Bone marrow (tissue), 2 donors: ENCODE data around the gene TRIM33.
"Not testable (repeated sequence)": the region's sequence is repeated elsewhere in the genome, so short reads cannot be mapped to it uniquely, and the experiment has no call there.

Experiments used
- DNase-seq, 2 donors: peaks; one replicate each; lab custom pipeline; 2025; lab: John Stamatoyannopoulos, UW

Gene TRIM33

DNA sequence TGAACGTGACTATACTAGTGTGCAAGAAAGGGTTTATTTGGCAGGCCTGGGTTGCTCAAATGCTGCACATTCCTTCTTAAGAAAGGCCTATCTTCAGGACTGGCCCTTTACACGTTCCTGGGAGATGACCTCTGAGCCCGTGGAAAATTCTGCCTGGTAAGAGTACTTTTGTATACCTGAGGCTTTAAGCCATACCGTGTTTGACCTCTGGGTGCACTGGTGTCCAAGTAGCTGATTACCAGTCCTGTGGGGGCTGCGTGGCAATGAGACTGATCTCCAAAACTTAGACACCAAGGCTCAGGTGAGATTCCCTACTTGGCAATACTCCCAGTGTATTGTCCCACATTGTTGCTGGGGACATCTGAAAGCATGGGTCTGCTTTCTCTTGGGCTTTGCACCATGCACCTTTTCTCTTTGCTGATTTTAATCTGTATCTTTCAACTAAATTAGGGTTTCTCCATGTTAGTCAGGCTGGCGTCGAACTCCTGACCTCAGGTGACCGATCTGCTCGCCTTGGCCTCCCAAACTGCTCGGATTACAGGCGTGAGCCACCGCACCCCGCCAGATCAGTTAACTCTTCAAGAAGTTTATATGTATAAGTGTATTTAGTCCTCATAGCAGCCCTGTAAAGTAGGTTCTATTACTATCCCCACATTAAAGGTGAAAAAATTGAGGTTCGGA is 44.5 kb downstream of the TRIM33 start:
- DNase-seq: no peak

DNA sequence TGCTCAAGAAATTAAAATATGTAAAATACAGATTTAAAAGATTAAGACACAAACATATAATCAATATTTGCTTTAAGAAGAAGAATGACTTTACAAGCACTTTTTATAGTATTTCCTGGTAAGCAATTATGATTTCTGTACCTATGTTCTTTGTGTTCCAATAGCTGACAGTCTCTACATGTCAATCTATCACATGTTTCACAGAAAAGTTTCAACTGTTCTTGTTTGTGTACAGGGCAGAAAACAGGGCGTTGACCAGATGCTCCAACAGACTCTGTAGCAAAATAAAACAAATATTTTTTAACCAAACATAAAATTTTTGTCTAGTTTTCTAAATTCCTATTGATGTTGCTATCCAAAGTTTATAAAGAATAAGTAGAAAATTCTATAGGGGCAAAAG is 48.0 kb downstream of the TRIM33 start:
- DNase-seq: no peak

DNA sequence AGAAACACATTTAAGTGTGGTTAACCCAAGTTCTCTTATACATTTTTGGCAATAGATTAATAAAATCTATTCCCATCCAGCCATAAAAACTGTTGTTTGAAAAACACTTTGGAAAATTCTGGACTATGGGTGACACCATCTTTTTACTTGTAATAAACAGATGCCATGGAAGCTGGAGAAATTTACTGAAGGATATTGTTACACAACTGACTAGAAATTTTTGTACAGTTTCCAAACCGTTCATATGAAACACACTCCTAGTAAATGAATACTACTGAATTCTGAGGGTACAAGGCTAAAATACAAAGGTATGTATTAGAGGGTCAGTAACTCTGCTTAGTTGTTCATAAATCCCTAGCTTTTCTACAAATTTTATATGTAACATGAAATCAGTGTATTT is 48.7 kb downstream of the TRIM33 start:
- DNase-seq: no peak

DNA sequence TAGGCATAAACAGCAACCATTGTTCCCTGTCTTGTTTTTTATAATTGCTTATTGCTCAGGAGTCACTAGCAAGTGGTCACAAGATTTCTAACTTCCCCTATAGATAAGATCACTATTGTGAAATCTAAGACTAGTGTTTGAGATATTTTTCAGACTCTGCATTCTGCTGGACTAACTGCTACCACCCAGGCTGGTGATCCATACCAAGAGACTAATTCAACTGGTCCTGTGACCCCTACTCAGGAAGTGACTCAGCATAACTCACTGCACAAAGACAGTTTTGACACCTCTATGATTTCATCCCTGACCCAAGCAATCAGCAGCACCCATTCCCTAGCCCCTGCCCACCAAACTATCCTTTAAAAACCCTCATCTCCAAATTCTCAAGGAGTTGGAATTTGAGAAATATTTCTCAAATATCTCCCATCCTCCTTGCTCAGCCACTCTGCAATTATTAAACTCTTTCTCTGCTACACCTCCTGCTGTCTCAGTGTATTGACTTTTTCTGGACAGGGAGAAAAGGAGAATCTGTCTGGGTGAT is 52.7 kb downstream of the TRIM33 start:
- DNase-seq: peak in 1 of 2 donors; percentile 46

DNA sequence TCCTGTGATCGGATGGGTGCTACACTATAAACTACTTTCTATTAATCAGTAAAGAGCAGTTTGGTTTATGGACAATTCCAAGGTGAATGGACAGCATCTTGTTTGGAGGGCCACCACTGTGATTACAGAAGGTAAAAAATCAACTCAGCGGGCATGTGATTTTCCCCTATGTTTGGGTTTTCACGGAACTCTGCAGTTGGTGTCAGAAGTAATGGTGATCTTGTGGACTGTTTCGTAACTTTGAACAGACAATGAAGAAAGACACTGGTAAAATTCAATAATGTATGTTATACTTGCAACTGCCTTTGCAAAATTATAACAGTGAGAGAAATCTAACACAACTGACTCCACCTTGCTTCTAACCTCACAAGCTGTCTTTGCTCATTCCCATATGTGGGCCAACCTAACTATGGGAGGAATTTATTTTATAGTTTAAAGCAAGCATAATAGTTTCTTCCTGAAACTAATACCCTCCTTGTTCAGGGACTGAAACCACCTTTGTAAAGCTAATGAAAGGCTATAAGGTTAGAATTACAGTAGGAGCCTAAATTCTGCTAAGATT is 53.2 kb downstream of the TRIM33 start:
- DNase-seq: no peak

DNA sequence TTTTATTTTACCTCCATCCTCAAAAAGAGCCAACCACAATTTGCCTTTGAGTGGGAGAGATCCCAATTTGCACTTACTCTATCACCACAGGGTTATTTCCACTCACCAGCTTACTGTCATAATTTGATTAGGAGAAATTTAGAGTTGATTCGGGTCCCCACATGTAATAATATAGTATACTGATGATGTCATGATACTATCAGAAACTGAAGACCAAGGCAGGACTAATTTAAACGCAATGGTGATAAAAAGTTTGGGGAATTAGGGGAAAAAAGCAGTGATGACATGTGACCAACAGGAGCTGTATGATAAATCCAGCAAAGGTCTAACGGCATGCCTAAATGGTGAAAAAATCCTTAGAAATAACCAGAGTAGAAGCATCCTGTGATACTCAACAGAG is 54.4 kb downstream of the TRIM33 start:
- no peak for DNase-seq

DNA sequence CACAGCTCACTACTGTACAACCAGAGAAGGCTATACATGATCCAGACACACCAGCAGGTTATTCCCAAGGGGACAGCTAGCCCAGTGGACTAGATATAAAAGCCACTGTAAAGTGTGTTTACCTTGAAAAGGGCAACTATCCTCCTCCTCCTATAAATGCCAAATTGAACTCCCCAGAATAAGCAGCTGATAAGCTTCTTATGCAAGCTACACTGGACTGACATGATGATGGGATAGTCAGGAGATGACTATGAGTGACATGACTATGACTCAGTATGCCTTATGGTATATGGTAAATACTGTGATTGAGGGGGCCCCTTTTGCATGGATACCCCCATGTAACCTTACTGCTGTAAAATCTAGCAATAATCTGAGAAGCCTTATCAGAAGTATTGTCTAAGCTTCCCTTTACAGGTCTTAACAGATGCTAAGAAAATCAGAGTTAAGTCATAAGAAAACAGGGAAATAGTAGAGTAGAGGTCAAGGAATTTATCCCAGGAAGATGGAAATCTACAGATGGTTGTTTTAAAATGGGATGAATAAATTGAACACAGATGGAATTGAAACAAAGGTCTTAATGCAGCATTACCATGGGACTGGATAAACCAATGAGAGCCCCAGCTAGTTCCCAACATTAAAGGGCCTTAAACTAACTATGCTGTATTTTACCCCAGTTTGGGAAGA is 55.8 kb downstream of the TRIM33 start:
- DNase-seq: no peak

DNA sequence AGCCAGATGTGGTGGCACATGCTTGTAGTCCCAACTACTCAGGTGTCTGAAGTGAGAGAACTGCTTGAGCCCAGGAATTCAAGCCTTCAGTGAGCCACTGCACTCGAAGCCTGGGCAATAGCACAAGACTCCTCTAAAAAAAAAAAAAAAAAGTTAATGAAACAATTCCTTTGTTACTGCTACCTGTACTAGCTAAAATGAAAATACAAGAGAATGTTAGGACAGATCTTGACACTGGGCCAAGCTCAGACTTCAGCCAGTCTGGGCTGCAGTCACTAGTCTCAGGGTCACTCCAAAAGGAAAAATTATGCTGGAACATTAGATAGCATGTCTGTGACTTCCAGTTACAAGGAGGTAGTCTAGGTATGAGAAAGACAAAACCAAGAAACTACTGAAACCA is 56.5 kb downstream of the TRIM33 start:
- DNase-seq: no peak

DNA sequence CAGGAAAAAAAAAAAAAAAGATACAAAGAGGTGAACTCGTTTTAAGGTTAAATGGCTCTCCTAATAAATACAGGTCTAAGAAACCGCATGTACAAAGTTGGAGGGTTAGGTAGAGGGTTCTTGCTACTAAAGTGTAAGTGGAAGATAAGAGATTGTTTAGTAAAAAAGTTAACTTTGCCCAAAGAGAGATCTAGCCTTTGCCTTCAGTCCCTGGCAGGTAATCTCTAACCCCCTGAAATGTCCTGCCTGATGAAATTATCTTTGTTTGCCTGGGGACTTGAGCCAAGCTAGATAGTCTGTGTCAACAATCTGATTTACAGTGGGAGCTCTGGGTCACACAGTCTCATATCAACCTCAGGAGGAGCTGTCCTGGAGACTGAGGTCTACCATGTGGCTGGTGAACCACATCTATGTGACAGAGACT is 57.6 kb downstream of the TRIM33 start:
- DNase-seq: no peak

DNA sequence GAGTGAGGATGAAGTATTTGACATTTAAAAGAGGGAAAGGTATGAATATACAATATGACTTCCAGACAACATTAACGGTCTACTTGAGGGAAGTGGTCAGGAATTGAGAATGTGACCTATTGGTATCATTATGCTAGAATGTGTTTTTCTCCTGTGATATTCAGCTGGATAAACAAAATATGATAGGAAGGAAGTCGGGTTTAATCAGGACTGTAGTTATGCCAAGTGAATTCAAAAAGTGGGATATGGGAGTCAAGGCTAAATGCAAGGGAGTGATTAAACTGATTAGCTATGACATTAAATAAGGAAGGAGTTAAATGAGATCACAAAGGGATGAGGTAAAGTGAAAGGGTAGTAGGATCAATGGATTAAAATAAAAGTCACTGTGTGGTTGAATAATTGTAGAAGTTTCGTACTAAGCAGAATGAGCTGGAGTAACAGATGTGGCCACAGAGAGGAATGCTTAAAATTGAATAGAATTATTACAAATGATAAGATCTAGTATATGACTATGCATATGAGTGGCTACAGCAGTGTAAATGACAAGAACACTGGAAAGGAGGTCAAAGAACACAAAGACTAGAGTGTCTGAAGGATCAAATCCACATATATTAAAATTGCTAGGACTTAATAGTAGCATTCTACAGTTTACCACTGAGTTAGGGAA is 62.5 kb downstream of the TRIM33 start:
- DNase-seq: no peak

DNA sequence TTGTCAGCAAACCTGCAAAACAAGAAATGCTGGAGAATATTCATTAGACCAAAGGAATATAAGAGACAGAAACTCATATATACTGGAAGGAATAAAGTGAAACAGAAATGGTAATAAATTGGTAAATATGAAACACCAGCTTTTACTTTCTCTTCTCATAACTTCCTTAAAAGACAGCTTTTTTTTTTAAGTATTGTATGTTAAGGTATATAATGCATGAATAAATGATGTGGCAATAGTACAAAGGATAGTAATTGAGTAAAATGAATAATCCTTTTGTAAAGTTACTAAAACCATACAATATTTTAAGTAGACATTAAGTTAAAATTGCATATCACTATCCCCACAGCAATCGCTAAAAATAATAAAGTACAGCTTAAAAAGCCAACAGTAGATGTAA is 64.8 kb downstream of the TRIM33 start:
- DNase-seq: peak in 1 of 2 donors; percentile 47

DNA sequence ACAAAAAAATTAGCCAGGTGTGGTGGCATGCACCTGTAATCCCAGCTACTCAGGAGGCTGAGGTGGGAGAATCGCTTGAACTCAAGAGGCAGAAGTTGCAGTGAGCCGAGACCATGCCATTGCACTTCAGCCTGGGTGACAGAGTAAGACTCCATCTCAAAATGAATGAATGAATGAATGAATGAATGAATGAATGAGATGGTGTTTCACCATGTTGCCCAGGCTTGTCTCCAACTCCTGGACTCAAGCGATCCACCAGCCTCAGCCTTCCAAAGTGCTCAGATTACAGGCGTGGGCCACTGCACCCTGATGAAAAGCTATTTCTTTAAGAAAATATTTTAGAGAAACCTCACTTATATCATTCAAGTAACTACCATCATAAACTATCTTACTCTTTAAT is 67.8 kb downstream of the TRIM33 start:
- DNase-seq: not testable (repeated sequence)

DNA sequence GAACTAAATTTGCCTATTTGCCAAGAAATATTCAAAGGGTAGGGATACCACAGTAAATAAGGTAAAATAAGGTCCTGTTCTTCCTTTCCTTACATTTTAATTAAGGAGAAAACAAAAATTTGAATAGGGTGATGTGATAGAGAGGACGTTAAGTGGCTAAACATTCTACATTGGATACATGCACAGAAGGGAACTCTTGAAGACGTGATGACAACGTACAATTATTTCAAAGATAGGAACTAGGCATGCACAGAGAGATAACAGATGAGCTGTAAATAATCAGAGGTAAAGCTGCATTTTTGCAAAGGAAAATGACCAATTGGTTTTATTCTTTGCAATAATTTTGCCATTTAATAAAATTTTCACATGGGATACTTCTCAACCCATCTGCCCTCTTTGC is 69.7 kb downstream of the TRIM33 start:
- no peak for DNase-seq

DNA sequence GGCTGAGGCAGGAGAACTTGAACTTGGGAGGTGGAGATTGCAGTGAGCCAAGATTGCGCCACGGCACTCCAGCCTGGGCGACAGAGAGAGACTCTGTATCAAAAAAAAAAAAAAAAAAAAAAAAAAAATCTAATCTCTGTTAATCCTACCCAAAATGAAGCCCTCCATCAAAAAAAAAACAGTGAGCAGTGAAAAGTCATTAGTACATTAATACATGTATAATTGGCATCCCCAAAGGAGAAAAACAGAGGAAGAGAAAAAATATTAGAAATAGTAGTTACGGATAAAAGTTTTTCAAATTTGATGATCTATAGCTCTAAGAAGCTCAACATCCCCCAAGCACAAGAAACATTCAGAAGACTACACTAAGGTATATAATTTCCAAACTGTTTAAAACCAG is 71.6 kb downstream of the TRIM33 start:
- no peak for DNase-seq

DNA sequence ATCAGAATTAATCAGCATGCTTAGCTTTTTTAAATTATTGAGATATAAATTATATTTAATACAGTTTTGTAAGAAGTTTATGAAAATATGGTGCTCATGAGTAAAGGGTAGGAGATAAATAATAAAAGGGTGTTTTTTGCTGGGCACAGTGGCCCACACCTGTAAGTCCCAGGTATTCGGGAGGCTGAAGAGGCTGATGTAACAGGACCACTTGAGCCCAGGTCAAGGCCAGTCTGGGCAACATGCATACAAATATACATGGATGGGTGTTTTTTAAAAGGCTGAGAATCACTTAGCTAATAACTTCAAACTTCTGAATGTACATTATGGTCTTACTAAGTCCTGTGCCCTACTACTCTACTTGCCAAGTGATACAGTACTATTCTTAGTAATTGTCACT is 73.2 kb downstream of the TRIM33 start:
- DNase-seq: no peak

DNA sequence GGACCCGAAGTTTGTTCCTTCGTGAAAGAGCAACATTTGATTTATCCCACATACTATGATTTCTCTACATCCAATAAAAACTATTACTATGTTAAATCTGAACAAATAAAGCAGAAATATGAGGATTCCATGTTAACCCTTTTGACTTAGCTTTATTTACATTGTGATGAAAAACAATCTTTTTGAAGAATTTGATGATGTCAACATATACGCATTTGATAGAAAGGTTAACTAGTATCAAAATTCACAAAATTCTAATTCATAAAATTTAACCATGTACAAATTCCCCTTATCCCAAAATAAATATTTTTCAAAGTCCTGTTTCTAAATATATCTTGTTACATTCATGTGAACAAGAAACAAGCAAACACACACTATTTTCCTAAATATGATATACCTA is 74.2 kb downstream of the TRIM33 start:
- no peak for DNase-seq

DNA sequence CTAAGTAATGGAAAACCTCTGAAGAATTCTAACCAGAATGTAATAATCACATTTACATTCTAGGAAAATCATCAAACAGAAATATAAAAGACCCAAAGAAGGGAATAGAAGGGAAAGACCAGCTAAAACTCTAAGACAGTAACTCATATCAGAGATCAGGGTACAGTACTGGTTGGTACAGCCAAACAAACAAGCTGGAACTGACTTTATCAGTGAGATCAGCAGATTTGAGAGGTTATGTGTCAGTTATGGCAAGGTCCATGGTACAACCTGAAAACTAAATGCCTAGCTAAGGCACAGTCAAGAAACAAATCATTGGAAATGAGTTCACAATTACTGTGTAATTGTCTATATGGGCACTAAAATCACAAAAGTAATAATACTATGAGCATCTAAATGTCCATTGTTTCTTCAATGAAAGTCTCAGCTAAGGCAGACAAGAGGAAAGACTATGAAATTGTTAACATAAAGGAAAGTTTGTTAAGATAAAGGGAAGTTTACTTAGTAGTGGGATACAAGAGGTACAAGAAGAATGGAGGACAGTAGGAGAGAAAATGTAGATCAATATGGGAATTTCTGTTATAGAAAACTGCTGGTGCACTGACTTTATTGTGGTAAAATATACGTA is 75.8 kb downstream of the TRIM33 start:
- no peak for DNase-seq

DNA sequence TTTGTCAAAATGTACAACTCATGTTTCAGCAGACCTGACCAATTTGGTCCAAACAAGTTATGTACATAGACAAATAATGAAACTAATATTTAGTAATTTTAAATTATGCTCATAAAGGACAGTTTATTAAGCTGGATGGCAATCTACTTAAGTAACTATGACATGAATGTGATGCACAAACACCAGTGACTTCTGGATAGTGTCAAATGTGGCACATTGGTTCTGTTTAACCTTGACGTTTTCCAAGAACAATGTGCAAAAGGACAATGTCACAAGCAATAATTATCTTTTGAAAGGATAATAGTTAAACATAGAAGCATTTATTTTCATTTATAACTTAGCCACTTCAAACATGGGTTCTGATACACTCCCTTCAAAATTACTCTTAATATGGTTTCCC is 80.0 kb downstream of the TRIM33 start:
- no peak for DNase-seq

DNA sequence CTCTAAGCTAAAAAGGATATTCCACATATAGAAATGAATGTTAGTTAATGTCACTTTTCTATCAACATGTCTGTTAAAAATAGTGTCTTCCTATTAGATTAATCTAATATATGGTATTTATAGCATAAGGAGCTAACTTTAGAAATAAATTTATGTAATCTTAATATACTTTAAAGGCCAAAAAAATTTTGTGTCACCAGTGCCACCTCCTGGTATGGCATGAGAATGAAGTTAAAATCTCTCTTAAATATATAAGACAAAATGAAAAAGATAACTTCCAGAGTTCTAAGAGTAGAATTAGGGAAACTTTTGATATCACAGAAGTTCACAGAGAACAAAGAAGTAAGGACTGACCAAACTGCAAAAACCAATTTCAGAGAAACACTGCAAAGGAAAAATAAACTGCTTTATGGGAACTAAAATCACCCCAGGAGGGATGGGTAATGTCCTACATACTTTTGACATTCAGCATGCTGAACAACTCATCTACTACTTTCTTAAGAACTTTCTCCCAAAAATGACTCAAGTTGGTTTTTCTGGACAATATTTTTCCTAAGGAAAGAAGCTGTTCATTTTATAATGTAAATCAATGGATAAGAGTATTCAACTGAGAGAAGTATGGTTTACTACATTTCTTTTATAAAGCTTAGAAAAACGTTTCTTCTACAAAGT is 82.8 kb downstream of the TRIM33 start:
- DNase-seq: no peak

DNA sequence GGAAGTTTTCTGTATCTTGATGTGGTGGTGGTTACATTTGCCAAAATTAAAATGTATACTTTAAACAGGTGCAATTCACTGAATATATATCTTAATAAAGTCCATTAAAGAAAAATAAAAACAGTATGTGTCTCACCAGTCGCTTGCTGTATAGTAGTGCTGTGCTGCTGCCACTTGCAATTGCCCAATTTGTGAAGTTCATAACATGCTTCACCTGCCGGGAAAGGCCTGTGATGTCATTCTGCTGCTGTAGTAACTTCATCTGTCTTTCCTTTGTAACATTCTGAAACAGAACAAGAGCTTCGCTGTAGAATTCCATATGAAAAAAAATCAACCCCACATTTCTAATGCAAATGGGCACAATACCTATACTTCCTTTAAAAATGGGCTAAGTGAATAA is 83.4 kb downstream of the TRIM33 start:
- no peak for DNase-seq

DNA sequence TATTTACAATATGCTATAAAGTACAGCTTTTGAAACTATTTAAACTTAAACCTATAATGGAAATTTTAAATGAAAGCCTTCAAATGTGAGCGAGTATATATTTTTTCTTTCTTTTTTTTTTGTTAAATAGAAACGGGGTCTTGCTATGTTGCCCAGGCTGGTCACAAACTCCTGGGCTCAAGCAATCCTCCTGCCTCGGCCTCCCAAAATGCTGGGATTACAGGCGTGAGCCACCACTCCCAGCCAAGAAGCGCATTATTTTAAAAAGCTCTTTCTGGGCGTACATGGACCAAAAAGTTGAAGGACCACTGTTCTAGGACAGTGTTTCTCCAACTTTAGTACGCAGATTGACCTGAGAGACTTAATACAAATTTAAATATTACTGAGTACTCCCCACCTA is 87.5 kb downstream of the TRIM33 start:
- no peak for DNase-seq

DNA sequence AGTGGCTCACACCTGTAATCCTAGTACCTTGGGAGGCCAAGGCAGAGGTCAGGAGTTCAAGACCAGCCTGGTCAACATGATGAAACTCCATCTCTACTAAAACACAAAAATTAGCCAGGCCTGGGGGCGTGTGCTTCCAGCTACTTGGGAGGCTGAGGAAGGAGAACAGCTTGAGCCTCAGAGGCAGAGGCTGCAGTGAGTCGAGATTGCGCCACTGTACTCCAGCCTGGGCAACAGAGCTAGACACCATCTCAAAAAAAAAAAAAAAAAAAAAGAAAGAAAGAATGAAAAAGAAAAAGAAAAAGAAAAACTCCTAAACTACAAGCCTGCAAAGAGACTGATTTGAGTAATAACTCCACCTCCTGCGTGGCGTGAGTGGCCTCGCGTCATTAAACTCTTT is 92.1 kb downstream of the TRIM33 start:
- not testable (repeated sequence) for DNase-seq
